Adrenal gland (tissue), 19 donors: ENCODE data around the gene RIC3. TPM values are rescaled to one million over a fixed set of nuclear protein-coding genes. Genes with fewer than 3 reads are reported as not detected.

Source experiments
- DNase-seq, 7 donors: peaks; one replicate each; pipeline ENCODE4 v3.0.0-alpha.2; 2019 to 2020
- H3K27ac ChIP-seq, 5 donors: fragments of 200-600 bp; sonication (generic) in 4 of 5; 1 replicate in 3 of 5; 2 replicates in 2 of 5; pipeline versions ENCODE4 v1.5.1 to v1.8.0; 2016 to 2020; ENCODE audit warnings: mild to moderate bottlenecking in 1 of 5
- H3K27me3 ChIP-seq: fragments of 200-600 bp; 2 replicates; pipeline ENCODE4 v1.8.0; 2021
- H3K36me3 ChIP-seq, 2 donors: fragments of 200-600 bp; replicated peaks in 1 of 2; 1 replicate in 1 of 2; 2 replicates in 1 of 2; pipeline versions ENCODE4 v1.5.1 to v1.8.0; 2018 to 2022
- H3K4me1 ChIP-seq, 2 donors: fragments of 200-600 bp; replicated peaks in 1 of 2; 1 replicate in 1 of 2; 2 replicates in 1 of 2; pipeline versions ENCODE4 v1.5.1 to v1.8.0; 2018 to 2021
- H3K4me3 ChIP-seq, 4 donors: fragments of 200-600 bp; sonication (generic) in 3 of 4; one replicate each; pipeline ENCODE4 v1.5.1; 2016 to 2018
- H3K9me3 ChIP-seq, 3 donors: fragments of 200-600 bp; sonication (generic) in 1 of 3; replicated peaks in 1 of 3; 1 replicate in 2 of 3; 2 replicates in 1 of 3; pipeline versions ENCODE4 v1.5.1 to v1.8.0; 2016 to 2021
- POLR2A ChIP-seq, 2 donors: fragments of 450-650 bp; IDR thresholded peaks; one replicate each; pipeline ENCODE4 v1.6.1; 2017; ENCODE audit warnings: antibody characterized with exemption in 2 of 2, mild to moderate bottlenecking in 2 of 2, moderate library complexity in 1 of 2
- WGBS, 4 donors: extraction: QIAGEN DNeasy Blood & Tissue Kit in 2 of 4; methylation state at CpG; one replicate each; pipeline versions ENCODE4 v1.1.5 to v1.1.7; 2013 to 2017; 5-methylcytosine and 5-hydroxymethylcytosine counted together
- intact Hi-C, 2 donors: fragments of 100-400 bp; cut with DNase I; formaldehyde crosslinking; loops; one replicate each; pipeline versions ENCODE4 v1.14.1 to v1.15.0; 2022 to 2023
- long read RNA-seq, 10 donors: library from polyadenylated mRNA in 3 of 10; unstranded in 2 of 10; stranded (forward) in 1 of 10; transcript quantifications; one replicate each; pipeline ENCODE4 v2.0.0 and lab custom pipeline, GENCODE V29; 2021 to 2026
- polyA plus RNA-seq, 3 donors: library from polyadenylated mRNA; stranded (reverse); fragments of 200-250 nt in 2 of 3; fragments of 350-450 nt in 1 of 3; fragmentation: Illumina TruSeq in 1 of 3; extraction: RNeasy Lipid Tissue Mini Kit (QIAGEN cat#74804) in 1 of 3; gene quantifications; one replicate each; pipeline ENCODE4 v1.2.3, GENCODE V29; 2013 to 2014
- total RNA-seq, 9 donors: library from RNA; depleted of rRNA in 4 of 9; stranded (reverse); fragments of >200 nt in 4 of 9; fragments of 120-200 nt in 1 of 9; fragmentation: NEBNext Ultra II Directional in 1 of 9; extraction: Animal tissue kit (Norgen Biotek cat#: 25700) in 1 of 9; gene quantifications; one replicate each; pipeline versions ENCODE4 v1.1.0 to v1.2.4, GENCODE V29; 2013 to 2023
- TF ChIP-seq, protein P1 (sequence below), 6 experiments: fragments of 450-650 bp in 4 of 6; fragments of 200-600 bp in 2 of 6; sonication (generic) in 1 of 6; IDR thresholded peaks; 1 replicate in 5 of 6; 2 replicates in 1 of 6; pipeline versions ENCODE4 v1.5.1 to v1.8.0; 2016 to 2021; ENCODE audit warnings: antibody characterized with exemption in 6 of 6, mild to moderate bottlenecking in 2 of 6, moderate library complexity in 1 of 6
- donor health status: healthy with polysubstance abuse.
- donor health status: Bipolar disorder and iron deficiency.
- donor health status: DM: yes; HTN: yes; CAD: no.
- donor health status: DM: no; HTN: no; CAD: no.
- donor health status: DM: no; HTN: no; CAD: no.
- donor health status: DM: yes; HTN: yes; CAD: no.

The RIC3 gene, protein sequence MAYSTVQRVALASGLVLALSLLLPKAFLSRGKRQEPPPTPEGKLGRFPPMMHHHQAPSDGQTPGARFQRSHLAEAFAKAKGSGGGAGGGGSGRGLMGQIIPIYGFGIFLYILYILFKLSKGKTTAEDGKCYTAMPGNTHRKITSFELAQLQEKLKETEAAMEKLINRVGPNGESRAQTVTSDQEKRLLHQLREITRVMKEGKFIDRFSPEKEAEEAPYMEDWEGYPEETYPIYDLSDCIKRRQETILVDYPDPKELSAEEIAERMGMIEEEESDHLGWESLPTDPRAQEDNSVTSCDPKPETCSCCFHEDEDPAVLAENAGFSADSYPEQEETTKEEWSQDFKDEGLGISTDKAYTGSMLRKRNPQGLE
- total RNA-seq (10 to 100 TPM; 11.0 to 39.9 (median 27.2) TPM), polyA plus RNA-seq (10 to 100 TPM; 31.2 to 45.5 (median 36.5) TPM)
- long read RNA-seq, donor 1, partial matches to known transcripts = 0 of 6 reads
- long read RNA-seq, donor 1, other reads (novel, unspliced or antisense) = 0 of 6 reads
- long read RNA-seq, donor 2, partial matches to known transcripts = 0 of 5 reads
- long read RNA-seq, donor 2, other reads (novel, unspliced or antisense) = 0 of 5 reads
- long read RNA-seq, donor 3, partial matches to known transcripts = 0 of 3 reads
- long read RNA-seq, donor 3, other reads (novel, unspliced or antisense) = 0 of 3 reads
- long read RNA-seq, donor 4, transcript RIC3-204 (2 exons, 1,300 nt) = major isoform, 7 of 14 reads
- long read RNA-seq, donor 4, partial matches to known transcripts = 0 of 14 reads
- long read RNA-seq, donor 4, other reads (novel, unspliced or antisense) = 3 of 14 reads
- long read RNA-seq, donor 5, transcript RIC3-204 (2 exons, 1,300 nt) = minor isoform, 6 of 35 reads
- long read RNA-seq, donor 5, transcript RIC3-203 (6 exons, 2,929 nt) = major isoform, 12 of 35 reads
- long read RNA-seq, donor 5, partial matches to known transcripts = 2 of 35 reads
- long read RNA-seq, donor 5, other reads (novel, unspliced or antisense) = 12 of 35 reads
- long read RNA-seq, donor 6, partial matches to known transcripts = 2 of 18 reads
- long read RNA-seq, donor 6, other reads (novel, unspliced or antisense) = 11 of 18 reads
- long read RNA-seq, donor 7, partial matches to known transcripts = 0 of 3 reads
- long read RNA-seq, donor 7, other reads (novel, unspliced or antisense) = 0 of 3 reads
- long read RNA-seq, donor 8, partial matches to known transcripts = 0 of 3 reads
- long read RNA-seq, donor 8, other reads (novel, unspliced or antisense) = 0 of 3 reads
- long read RNA-seq, donor 9, partial matches to known transcripts = 0 of 6 reads
- long read RNA-seq, donor 9, other reads (novel, unspliced or antisense) = 0 of 6 reads
- long read RNA-seq, donor 10, partial matches to known transcripts = 0 of 3 reads
- long read RNA-seq, donor 10, other reads (novel, unspliced or antisense) = 0 of 3 reads

DNA sequence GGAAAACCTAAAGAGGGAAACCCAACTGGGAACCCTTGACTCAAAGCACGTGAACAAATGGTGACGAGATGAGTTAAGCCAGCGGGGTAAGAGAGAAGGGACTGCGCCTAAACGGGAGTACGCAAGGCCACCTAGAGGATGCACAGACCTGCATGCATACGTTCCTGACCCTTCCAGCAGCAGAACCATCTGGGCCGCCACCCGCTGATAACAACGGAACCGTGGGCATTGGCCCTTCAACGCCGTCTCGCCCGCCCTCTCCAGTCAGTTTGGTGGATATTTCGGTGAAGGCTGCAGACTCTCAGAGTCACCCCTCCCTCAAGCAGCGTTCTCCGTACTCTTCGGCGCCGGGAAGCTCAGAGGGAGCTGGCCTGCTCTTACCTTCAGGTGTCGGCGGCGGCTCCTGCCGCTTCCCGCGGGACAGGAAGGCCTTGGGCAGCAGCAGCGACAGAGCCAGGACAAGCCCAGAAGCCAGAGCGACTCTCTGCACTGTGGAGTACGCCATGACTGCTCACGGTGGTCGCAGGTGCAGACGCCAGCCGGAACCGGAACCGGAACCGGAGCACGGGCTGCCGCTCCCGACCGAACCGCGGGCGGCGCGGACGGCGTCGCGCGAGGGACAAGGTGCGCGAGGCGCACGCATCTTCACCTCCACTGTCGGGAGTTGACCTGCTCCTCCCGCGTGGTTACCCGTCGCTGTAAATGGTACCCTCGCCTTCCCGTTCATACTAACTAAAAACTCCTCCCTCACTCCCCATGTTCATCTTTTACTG, at the start of gene RIC3:
RIC3 (minus strand) TSS at position 541 of the 773 bp plus-strand sequence; CDS start at position 505, 36 bp downstream.
- WGBS, 4 donors = 0 to 2% (median 1%) methylated on average over 28 to 62 of the region's 62 CpGs
- peak; percentile 54 to 81 (median 61) for DNase-seq
- peak within 1 kb of the TSS in 4 of 5 donors; percentile 19 to 80 (median 66) for H3K27ac ChIP-seq

DNA sequence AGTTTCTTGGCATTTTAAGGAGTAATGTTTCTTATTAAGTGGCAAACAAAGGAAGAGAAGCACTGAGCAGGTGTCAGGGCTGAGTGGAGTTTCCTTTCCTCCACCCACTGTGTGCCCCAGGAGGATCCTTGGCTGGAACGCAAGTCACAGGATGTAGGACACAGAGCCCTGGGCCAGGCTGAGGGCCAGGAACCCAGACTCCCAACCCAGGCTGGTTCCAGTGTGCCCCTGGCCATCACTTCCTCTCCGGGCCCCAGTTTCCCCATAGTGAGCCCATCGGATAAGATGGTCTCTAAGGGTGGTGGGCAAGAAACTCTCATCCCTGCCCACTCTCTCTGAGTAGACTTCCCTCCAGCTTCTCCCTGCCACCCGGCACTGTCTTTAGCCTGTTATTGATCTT, 49.6 kb upstream of the RIC3 start:
- DNase-seq = no peak
- Histone ChIP-seq H3K27me3 (no peaks in the 10 kb centered on the region), H3K4me3 (no peak overlapping the region), H3K4me1 (no peaks in the 10 kb centered on the region), H3K27ac (no peak overlapping the region), H3K36me3 (no peaks in the 10 kb centered on the region), H3K9me3 (no peaks in the 10 kb centered on the region)
- 76 to 86% (median 82%) methylated on average over 3 to 4 of the region's 4 CpGs for WGBS, 4 donors
- intact Hi-C loops = no loop called here
- no peak for TF ChIP-seq POLR2A (IDR thresholded peaks at IDR 0.05)
- TF ChIP-seq, protein P1, sequence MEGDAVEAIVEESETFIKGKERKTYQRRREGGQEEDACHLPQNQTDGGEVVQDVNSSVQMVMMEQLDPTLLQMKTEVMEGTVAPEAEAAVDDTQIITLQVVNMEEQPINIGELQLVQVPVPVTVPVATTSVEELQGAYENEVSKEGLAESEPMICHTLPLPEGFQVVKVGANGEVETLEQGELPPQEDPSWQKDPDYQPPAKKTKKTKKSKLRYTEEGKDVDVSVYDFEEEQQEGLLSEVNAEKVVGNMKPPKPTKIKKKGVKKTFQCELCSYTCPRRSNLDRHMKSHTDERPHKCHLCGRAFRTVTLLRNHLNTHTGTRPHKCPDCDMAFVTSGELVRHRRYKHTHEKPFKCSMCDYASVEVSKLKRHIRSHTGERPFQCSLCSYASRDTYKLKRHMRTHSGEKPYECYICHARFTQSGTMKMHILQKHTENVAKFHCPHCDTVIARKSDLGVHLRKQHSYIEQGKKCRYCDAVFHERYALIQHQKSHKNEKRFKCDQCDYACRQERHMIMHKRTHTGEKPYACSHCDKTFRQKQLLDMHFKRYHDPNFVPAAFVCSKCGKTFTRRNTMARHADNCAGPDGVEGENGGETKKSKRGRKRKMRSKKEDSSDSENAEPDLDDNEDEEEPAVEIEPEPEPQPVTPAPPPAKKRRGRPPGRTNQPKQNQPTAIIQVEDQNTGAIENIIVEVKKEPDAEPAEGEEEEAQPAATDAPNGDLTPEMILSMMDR (IDR thresholded peaks at IDR 0.05) = no peak

More for the DNA sequence above, at the start of gene RIC3:
- no peaks in the 10 kb centered on the region for H3K9me3 ChIP-seq
- H3K4me3 ChIP-seq = peak within 1 kb of the TSS; percentile 19 to 93 (median 44)
- intact Hi-C loops = no loop called here
- peaks cover 7 to 12% of the 10 kb centered on the region in 2 donors for H3K4me1 ChIP-seq
- TF ChIP-seq POLR2A (IDR thresholded peaks at IDR 0.05) = peak; percentile 24 to 47
- TF ChIP-seq, protein P1 (IDR thresholded peaks at IDR 0.05) = no peak
- no peaks in the 10 kb centered on the region for H3K36me3 ChIP-seq
- peaks cover 9% of the 10 kb centered on the region for H3K27me3 ChIP-seq

GRCh38 chr11:8217926-8218325, 49.1 kb upstream of the RIC3 start:
- Histone ChIP-seq H3K4me3 (no peak overlapping the region), H3K36me3 (no peaks in the 10 kb centered on the region), H3K27ac (no peak overlapping the region), H3K4me1 (no peaks in the 10 kb centered on the region), H3K27me3 (no peaks in the 10 kb centered on the region), H3K9me3 (no peaks in the 10 kb centered on the region)
- TF ChIP-seq, protein P1 (IDR thresholded peaks at IDR 0.05) = no peak
- no peak for TF ChIP-seq POLR2A (IDR thresholded peaks at IDR 0.05)
- intact Hi-C loops = no loop called here
- no peak for DNase-seq
- WGBS, 4 donors = 83 to 97% (median 86%) methylated on average over 9 to 11 of the region's 11 CpGs
